Stimulated activated CD4-positive, alpha-beta T cell treated with anti-CD3 and anti-CD28 coated beads, Interleukin-1b, Interleukin-23, amount 100 ng/mL, for 4 hours (primary cell): ENCODE data around the gene OGG1.

ENCODE experiments used
- DNase-seq, 2 donors: peaks; one replicate each; pipeline ENCODE4 v3.0.0-alpha.2; 2020; ENCODE audit warnings: low read depth in 2 of 2

The OGG1 gene

DNA sequence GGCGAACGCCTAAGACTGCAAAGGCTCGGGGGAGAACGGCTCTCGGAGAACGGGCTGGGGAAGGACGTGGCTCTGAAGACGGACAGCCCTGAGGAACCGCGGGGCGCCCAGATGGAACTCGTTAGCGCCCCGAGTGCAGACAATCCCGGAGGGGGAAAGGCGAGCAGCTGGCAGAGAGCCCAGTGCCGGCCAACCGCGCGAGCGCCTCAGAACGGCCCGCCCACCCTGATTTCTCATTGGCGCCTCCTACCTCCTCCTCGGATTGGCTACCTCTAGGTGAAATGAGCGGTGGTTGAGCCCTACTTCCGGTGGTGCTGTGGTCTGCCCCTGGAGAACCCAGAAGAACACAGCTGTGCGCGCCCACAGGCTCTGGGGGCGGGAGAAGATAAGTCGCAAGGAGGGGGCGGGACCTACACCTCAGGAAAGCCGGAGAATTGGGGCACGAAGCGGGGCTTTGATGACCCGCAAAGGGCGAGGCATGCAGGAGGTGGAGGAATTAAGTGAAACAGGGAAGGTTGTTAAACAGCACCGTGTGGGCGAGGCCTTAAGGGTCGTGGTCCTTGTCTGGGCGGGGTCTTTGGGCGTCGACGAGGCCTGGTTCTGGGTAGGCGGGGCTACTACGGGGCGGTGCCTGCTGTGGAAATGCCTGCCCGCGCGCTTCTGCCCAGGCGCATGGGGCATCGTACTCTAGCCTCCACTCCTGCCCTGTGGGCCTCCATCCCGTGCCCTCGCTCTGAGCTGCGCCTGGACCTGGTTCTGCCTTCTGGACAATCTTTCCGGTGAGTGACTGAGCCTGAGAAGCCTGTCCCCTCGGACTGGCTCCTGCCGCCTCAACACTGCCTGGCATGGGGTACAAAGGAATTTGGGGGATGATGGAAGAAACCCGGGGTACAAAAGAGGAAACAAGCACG, at the start of gene OGG1:
OGG1 (plus strand) TSS at position 308 of the 911 bp plus-strand sequence; CDS start at position 643, 335 bp downstream.
- DNase-seq, result peak; percentile 85 to 89

DNA sequence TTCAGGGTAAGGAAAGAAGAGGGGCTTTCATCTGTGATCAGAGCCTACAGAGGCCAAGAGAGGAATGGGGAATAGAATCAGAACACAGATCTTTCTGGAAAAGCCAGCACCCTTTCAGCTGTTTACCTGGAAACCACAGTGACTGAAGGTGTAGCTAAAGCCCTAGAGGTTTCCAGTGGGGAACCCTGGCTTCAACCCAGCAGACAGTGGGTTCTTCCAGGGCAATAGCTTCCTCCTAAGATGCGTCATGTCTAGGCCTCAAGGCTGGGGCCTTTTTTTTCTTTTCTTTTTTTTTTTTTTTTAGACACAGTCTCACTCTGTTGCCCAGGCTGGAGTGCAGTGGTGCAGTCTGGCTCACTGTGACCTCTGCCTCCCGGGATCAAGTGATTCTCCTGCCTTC, 49.2 kb upstream of the OGG1 start:
- no peak for DNase-seq

- no peak for DNase-seq
Measured at GRCh38 chr3:9701006-9701405, 48.7 kb upstream of the OGG1 start.

- DNase-seq, result no peak
Measured at GRCh38 chr3:9701711-9702110, 48.0 kb upstream of the OGG1 start.

DNA sequence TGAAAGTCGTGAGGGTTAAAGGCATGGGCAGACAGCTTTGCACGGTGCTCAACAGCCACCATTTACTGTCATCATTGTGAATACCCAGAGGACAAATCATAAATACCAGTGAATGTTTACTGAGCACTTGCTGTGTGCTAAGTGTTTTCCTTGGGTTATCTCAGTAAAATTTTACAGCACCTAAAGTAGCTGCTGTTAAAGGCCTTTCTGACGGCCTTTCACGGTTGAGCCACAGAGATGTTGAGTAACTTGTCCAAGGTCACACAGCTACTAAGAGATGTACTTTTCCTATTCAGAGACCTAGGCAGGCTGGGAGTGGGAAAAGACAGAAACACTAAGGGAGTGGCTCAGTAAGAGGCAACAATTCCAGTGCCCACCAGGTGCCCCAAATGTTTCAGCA, 46.5 kb upstream of the OGG1 start:
- DNase-seq, result no peak

DNA sequence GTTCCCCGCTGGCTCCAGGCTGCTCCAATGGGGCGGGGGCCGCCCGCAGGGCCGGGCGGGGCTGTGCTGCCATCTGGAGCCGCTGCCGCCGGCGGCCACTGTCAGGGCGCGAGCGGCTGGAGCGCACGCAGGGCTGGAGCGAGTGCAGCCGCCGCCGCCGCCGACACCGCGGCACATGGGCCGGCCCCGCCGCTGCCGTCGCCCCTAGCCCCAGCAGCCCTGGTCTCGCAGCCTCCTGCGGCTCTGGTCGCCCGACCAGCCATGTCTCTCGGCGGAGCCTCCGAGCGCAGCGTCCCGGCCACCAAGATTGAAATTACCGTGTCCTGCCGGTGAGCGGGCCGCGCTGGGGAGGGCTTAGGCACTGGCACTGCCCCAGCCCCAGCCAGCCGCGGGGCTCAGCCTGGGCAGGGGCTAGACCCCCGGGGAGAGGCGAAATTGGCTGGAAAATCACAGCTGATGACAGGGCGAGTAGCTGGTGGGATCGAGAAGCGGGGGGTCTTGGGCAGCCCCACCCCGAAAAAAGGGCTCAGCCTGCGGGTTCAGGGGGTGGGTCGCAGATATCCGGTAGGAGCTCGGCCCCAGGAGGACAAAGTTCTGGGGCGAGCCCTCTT, 45.9 kb upstream of the OGG1 start, which contains the start of gene CPNE9:
CPNE9 (plus strand) TSS at position 98 of the 611 bp plus-strand sequence; CDS start at position 262, 164 bp downstream.
- no peak for DNase-seq

DNA sequence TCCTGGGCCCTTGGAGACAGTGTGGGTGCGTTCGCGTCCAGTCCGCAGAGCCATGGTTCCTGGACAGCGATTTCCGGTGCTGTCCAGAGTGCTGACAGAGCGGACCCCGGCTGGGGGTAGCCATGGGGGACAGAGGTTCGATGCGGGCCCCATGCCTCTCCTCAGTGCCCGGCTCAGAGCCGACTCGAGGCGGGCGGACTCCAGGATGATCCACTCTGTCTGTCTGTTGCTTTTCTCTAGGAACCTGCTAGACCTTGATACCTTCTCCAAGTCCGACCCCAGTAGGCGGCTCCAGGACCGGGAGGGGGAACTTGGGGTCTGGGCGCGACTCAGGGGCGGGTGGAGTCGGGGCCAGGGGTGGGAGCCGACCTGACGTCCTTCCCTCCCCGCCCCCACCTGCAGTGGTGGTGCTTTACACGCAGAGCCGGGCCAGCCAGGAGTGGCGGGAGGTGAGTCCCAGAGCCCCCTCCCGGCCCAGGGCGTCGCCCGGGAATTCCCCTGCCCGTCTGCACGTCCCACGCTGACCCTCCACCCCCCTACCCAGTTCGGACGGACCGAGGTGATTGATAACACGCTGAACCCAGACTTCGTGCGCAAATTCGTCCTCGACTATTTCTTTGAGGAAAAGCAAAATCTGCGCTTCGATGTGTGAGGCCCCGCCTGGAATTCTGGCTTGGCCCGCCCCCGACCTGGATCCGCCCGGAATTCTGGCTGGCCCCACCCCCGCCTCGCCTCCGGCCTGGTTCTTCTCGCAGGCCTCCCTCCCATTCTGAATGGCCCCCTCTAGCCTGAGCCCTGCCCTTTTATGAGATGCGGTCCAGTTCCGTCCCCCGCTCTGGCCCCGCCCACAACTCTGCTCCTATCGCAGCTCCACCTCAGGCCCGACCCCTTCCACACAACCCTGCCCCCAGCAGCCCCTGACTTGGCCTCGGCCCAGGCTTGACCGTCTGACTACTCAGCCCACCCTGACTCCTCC, 45.1 kb upstream of the OGG1 start:
- no peak for DNase-seq

- DNase-seq, result no peak
Measured at GRCh38 chr3:9710174-9710739, 39.5 kb upstream of the OGG1 start.

GRCh38 chr3:9712415-9712814, 37.3 kb upstream of the OGG1 start:
- DNase-seq, result no peak

DNA sequence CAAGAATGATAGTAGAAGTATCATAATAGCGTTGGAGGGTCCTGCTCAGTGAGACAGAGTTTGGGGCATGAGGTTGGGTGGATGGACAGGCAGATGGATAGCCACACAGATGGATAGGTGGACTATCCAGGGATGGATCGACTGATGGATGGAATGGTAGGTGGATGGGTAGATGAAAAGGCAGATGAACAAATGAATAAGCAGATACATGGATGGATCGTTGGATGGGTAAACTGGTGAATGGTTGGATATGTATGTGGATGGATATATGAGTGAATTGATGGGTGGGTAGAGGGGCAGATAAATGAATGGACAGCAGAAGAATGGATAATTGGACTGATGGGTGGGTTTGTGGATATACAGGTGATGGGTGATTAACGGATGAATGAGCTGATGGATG, 36.6 kb upstream of the OGG1 start:
- DNase-seq, result no peak

GRCh38 chr3:9715136-9715535, 34.6 kb upstream of the OGG1 start:
- no peak for DNase-seq

GRCh38 chr3:9715764-9716437, 33.9 kb upstream of the OGG1 start:
- no peak for DNase-seq

- no peak for DNase-seq
Measured at GRCh38 chr3:9716801-9717555, 32.8 kb upstream of the OGG1 start.

GRCh38 chr3:9717563-9717962, 32.2 kb upstream of the OGG1 start:
- no peak for DNase-seq

- DNase-seq, result no peak
Measured at GRCh38 chr3:9718118-9718517, 31.6 kb upstream of the OGG1 start.

- no peak for DNase-seq
Measured at GRCh38 chr3:9721015-9721699, 28.6 kb upstream of the OGG1 start.

GRCh38 chr3:9721700-9722060, 28.1 kb upstream of the OGG1 start:
- DNase-seq, result no peak

GRCh38 chr3:9725775-9726515, 23.8 kb upstream of the OGG1 start:
- no peak for DNase-seq

DNA sequence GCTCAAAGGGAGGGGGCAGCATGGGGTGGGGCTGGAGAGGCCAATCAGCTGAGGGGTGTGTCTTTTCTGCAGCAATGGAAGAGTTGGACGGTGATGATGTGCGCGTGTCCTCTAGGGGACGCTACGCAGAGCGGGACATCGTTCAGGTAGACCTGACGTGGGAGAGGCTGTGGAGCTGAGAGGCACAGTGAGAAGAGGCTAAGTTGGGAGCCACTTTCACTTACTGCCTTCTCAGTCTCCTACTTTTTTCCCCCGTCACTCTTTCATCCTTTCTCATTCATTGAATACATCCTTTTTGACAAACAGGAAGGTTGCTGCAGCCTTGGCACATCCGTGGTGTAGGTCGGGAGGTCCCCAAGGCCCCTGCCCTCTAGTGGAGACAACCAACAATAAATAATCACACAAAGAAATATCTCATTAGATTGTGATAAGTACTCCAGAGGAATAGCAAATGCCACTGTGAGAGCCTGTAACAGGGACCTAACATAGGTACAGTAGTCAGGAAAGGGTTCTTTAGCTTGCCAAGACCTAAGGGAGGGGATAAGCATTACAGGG, 22.6 kb upstream of the OGG1 start:
- DNase-seq, result peak in 1 of 2 donors; percentile 36
